CD4-positive, alpha-beta T cell treated with Interleukin-12 subunit alpha and Interleukin-12 subunit beta, for 1 hour (primary cell): Measurements from ENCODE around the gene ASIC3.
"Not testable (repeated sequence)": the region's sequence is repeated elsewhere in the genome, so short reads cannot be mapped to it uniquely, and the experiment has no call there.

Experiments
- DNase-seq: peaks from one replicate; pipeline ENCODE4 v3.0.0-alpha.2; 2020

ASIC3 gene

DNA sequence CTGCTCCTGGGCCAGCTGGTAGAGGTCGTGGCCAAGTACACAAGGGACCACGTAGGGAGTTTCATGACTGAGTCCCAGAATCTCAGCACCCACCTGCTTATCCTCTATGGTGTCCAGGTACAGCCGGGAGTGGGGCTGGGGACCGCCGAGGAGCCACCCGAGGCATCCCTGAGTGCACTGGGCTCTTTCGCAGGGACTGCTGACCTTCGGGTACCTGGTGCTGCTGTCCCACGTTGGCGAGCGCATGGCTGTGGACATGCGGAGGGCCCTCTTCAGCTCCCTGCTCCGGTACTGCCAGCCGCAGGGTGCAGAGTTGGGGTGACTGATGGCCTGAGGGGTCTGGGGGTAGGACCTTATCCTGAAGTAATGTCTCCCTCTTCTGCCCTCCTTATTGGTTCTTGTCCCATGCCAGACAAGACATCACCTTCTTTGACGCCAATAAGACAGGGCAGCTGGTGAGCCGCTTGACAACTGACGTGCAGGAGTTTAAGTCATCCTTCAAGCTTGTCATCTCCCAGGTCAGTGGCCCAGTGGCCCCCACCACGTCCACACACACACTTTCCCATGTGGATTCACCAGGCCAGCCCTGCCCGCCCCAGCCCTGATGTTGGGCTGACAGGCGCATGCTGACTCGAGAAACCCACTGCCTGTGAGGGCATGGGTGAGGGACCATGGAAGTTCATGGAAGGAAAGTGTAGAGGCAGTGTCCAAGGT, 13.9 kb upstream of the ASIC3 start:
- no peak for DNase-seq

DNA sequence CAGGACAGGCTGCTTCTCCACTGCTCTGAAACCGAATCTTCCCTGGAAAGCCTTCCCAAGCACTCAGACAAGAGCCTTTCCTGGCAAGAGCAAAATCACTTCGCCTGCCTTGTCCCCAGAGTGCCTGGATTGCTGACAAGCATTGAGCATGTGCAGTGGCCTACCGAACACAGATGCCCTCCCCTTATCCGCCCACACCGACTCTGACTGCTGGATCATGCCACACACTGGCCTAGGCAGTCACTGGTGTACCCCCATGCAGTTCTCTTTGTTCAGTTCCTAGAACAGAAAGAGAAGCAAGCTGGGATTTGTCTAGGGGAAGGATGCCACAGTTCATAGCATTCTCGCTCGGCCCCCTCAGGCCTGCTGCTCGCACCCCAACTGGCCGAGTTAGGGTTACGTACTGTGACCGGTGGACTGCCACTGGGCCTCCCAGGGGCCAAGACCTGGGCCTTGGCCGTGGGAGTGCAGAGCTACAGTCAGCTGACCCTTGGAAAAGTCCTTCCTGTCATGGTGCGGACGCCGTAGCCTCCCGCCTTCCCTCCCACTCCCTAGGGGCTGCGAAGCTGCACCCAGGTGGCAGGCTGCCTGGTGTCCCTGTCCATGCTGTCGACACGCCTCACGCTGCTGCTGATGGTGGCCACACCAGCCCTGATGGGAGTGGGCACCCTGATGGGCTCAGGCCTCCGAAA, 13.2 kb upstream of the ASIC3 start:
- no peak for DNase-seq

DNA sequence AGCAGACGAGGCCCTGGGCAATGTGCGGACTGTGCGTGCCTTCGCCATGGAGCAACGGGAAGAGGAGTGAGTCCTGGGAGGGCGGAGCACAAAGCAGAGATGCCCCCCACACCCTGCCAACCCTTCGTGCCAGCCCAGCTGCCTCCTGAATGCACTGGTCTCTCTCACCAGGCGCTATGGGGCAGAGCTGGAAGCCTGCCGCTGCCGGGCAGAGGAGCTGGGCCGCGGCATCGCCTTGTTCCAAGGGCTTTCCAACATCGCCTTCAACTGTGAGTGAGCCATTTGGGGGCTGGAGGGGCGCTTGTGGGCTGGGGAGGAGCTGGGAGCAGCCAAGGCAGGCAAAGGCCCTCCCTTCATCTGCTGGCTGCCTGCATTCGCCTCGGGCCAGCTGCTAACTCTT, 12.4 kb upstream of the ASIC3 start:
- no peak for DNase-seq

DNA sequence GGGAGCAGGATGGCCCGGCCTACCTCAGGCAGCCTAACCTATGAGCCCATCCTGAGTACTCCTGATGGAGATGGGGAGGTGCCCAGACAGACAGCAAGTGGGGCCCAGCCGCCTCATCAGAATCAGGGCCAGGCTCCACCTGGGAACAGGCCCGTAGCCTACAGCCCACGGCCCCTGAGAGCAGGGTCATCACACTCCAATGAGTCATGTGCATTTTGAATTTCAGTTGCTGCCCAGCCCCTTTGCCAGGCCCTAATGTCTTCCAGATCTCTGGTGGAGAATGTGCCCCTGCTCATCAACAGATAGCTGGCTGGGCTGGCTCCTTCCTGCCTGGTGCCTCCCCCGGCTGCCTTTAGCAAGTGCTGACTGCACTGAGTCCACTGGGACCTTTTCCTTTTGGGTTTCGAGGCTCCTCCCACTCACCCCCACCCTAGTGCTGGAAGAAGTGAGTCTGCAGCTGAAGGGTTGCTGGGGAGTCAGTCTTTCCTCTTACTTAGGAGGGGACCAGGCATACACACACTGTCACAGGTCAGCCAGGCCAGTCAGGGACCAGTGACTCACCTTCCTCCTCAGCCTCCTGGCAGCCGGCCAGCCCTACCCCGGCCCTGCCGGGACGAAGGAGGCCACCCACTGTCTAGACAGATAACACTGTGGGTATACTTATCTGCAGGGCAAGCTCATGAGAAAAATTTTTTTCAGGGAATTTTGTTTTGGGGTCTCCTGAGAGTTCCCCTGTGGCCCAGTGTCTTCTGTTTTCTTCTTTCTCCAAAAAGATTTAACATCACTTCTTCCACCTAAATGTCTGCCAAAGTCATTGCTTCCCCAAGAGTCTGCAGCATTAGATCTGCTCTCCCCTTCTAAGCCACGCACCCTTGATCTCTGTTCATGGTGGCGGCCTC, 9.1 kb upstream of the ASIC3 start:
- DNase-seq, result peak; percentile 26

DNA sequence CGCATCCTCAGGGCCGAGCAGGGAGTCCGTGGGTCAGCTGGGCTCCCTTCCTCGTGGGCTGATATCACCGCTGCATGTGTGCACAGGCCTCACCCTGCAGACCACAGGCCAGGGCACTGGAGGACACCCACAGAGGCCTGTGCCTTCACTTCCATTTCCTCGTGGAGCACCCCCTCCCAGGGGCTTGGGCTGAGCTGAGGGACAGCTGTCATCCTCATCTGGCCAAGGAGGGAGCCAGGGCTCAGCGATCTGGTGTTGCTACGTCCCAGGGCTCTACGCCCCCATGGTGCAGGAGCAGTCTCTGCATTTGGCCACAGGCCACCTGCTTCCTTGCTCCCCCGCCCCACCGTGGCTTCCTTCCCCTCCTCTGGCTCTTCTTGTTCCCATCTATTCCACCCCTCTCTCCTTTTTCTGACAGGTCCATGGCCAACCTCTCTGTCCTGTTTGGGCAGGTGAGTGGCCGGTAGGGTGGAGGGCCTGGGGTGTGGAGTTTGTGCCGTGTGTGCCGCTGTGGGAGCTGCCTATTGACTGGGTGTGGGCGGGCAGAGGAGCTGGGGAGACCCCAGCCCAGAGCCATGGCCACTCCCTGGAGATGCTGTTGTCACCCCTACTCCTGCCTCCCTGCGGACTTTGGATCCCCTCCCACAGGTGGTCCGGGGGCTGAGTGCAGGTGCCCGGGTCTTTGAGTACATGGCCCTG, 8.3 kb upstream of the ASIC3 start:
- no peak for DNase-seq

DNA sequence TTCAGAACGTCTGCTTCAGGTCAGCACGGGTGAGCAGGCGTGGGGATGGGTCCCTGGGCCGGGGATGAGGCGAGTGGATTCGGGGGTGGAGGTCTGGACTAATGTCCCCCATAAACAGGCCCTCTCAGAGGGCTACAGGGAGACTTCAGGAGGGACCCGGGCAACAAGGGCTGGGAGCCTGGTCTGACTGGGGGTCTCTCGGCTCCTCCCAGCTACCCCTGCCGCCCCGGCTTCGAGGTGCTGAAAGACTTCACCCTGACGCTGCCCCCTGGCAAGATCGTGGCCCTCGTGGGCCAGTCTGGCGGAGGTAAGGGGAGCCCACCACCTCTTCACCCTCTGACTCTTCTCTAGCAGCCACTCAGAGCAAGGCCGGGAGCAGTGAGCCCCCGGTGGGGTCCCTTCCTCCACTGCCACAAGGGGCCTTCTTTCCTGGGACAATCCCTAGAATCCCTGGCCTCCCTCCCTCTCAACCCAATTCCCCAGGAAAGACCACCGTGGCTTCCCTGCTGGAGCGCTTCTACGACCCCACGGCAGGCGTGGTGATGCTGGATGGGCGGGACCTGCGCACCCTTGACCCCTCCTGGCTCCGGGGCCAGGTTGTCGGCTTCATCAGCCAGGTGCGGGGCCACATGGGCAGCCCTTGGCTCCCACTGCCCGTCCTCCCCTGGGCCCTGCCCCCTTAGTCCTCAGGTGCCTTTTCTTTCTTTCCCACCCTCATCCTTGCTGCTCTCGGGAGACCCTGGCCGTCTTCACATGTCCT, 7.5 kb upstream of the ASIC3 start:
- no peak for DNase-seq

DNA sequence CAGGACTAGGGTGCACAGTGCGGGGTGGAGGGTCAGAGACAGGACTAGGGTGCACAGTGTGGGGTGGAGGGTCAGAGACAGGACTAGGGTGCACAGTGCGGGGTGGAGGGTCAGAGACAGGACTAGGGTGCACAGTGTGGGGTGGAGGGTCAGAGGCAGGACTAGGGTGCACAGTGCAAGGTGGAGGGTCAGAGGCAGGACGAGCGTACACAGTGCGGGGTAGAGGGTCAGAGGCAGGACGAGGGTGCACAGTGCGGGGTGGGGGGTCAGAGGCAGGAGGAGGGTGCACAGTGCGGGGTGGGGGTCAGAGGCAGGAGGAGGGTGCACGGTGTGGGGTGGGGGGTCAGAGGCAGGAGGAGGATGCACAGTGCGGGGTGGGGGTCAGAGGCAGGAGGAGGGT, 4.9 kb upstream of the ASIC3 start:
- DNase-seq, result not testable (repeated sequence)

DNA sequence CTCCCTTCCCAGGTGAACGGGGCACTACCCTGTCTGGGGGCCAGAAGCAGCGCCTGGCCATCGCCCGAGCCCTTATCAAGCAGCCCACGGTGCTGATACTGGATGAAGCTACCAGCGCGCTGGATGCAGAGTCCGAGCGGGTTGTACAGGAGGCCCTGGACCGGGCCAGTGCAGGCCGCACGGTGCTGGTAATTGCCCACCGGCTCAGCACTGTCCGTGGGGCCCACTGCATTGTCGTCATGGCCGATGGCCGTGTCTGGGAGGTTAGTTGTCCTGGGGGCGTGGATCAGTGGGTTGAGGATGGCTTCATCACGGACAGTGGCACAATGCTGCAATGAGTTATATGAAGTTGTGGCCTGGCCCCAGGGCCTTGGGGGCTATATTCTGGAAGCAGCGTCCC, 4.4 kb upstream of the ASIC3 start:
- no peak for DNase-seq

DNA sequence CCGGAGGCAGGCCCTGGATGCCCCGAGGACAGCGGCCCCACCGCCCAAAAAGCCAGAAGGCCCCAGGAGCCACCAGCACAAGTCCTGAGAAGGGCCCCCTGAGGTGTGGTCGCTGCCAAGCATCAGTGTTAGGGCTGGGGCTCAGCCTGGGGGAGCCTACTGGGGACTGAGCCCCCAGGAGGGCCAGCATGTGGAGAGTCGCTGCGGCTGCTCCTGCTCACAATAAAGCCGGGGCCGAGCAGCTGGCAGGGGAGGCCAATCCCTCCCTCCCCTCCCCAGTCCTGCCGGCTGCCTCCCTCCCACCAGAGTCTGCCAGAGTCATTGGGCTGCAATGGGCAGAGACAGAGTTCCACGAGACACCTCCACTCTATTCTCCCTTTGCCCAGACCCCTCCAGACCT, 3.1 kb upstream of the ASIC3 start:
- no peak for DNase-seq

DNA sequence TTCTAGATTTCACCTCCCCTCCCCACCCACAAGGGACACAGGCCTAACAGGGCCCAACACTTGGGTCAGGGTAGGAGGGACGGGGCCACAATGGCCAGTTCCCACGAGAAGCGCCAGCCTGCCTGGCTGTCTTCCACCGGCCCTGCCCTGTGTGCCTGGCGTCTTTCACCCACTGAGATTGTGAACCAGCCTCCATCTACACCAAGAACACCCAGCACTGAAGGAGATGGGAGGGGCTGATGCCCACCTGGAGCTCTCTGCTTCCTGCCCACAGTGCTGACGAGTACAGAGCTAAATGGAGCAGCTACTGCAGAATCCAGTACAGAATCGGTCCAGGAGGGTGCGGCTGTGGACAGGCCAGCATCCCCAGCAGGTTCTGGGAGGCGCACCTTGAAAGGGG, 2.4 kb upstream of the ASIC3 start:
- no peak for DNase-seq

DNA sequence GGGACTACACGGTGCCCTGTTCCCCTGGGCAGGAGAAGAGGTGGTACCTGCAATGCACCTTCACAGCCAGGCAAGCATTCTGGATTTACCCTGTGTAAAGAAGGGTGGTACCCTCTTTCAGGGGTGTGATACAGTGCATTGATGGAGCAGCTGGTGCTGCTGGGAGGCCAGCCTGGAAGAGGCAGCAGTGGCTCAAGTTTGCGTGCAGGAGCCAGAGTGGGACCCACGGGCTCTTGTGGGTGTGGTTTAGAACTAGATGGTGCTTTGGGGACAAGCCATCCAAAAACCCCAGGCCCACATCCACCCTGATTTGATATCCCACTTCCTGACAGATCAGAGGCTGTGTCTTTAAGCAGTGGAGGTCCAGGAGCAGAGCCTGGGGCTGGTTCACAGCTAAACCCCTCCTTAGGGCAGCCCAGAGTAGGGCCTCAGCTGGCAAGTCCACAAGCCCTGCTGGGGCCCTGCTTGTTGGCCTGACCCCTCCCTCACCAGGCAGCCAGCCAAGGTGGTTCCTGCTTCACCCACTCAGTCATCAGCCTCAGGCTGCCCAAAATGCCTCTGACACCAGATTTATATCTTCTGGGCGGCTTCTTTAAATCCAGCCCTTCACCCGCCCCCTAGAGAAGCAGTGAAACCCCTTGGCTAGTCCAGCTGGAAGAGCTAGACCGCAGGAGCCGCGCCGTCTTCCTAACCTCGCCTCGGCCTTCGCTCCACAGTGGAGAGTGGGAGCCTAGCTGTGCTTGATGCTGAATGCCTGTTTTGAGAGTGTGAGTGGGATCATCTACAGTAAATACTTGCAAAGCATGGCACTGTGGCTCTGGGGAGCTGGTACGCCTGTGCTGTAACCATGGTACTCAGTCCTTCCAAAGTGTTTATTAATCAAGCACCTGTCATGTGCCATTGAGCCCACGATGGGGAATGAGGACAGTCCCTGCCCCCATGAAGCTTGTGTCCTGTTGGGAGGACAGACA, 1.4 kb upstream of the ASIC3 start:
- DNase-seq, result no peak

DNA sequence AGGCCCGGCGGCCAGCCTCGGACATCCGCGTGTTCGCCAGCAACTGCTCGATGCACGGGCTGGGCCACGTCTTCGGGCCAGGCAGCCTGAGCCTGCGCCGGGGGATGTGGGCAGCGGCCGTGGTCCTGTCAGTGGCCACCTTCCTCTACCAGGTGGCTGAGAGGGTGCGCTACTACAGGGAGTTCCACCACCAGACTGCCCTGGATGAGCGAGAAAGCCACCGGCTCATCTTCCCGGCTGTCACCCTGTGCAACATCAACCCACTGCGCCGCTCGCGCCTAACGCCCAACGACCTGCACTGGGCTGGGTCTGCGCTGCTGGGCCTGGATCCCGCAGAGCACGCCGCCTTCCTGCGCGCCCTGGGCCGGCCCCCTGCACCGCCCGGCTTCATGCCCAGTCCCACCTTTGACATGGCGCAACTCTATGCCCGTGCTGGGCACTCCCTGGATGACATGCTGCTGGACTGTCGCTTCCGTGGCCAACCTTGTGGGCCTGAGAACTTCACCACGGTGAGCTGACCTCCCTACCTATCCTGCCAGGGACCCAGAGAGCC, 656 bp downstream of the ASIC3 start:
- DNase-seq, result no peak

DNA sequence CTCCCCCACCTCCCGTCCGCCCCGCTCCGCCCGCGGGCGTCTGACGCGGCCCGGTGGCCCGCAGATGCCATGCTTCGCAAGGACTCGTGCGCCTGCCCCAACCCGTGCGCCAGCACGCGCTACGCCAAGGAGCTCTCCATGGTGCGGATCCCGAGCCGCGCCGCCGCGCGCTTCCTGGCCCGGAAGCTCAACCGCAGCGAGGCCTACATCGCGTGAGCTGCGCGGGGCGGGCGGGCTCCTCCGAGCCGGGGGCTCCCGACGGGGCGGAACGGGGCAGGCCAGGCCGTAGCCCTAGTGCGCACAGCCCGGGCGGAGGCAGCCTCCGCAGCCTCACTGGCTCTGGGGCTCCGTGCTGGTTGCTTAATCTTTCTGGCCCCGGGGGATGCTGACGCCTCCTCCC, 2.8 kb downstream of the ASIC3 start:
- peak; percentile 57 for DNase-seq

DNA sequence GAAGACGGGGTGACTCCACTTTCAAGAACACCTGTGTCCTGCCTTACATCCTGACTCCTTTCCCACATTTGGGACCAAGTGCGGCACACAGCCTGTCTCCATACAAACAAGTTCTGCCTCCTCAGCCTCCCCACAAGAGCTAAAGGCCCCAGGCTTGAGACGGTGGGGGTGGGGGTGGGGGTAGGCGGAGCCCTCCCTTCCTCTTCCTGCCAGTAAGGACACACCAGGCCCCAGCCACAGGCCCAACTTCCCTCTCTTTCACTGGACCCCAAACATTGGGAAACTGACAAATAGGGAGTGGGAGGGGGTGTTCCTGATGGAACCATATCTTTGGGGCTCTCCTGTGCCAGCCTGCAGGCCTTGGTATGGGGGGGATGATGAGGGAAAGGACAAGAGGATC, 4.8 kb downstream of the ASIC3 start:
- DNase-seq, result no peak

DNA sequence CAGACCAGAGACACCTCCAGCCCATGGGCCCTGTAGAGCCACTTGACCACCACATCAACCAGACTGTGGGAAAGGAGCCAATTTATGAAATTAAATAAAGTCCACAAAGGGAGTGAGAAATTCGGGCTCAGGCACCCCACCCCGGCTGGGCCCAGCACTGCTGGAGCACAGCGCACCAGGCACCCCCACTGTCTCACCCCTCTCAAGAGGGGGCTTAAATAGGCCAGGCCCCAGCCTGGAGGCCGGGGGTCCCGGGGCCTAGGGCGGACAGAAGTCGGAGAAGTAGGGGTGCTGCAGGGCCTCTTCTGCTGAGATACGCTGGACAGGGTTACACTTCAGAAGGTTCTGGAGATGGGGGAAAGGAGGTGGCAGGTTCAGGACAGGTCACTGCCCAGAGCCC, 5.4 kb downstream of the ASIC3 start:
- DNase-seq, result no peak

DNA sequence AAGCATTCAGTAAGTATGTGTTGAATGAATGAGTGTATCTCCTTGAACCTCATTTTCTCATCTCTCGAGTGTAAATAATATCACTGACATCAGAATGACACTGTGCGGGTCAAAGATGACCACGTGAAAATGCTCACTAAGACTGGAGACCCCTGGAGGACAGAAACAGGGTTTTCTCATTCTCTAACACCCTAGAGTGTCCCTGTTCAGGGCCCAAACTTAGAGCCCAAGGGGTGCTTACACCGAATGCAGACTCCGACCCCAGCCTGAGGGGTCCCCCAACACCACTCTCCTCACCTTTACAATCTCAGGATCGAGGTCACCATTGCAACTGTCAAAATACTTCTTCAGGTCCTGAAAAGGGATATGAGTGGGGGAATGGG, 7.9 kb downstream of the ASIC3 start:
- DNase-seq, result no peak

DNA sequence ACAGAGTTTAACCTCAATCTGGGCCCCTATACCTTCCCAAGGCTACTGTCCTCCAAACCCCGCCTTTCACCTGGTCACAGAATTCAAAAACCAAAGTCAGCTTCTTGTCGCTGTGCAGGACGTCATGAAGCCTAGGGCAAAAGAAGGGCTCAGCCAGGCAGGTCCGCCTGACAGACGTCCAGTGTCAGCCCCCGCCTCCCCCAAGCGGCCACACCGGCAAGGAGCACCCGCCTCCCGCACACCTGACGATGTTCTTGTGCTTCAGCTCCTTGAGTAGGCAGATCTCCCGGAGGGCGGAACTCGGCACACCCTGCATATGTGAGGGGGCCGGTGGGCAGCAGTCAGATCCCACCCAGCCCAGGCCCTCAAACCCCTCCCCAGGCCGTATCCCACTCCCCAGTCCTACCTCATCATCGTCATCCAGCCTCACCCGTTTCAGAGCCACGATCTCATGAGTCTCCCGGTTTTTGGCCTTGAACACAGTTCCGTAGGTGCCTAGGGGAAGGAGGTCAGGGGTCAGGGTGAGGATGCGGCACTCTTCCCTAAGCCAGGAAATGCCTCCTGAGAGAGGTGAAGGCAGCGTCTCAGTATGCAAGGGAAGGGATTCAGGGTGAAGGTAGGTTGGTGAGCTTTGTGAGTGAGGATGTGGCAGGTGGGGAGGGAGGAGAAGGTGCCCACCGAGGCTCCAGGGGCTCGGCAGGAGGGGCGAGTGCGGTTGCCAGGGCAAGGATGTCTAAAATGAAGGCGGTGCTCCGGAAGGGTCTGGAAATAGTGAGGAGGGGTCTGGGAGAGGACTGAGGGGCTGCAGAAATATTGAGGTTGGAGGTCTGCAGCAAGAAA, 8.6 kb downstream of the ASIC3 start:
- DNase-seq, result no peak

DNA sequence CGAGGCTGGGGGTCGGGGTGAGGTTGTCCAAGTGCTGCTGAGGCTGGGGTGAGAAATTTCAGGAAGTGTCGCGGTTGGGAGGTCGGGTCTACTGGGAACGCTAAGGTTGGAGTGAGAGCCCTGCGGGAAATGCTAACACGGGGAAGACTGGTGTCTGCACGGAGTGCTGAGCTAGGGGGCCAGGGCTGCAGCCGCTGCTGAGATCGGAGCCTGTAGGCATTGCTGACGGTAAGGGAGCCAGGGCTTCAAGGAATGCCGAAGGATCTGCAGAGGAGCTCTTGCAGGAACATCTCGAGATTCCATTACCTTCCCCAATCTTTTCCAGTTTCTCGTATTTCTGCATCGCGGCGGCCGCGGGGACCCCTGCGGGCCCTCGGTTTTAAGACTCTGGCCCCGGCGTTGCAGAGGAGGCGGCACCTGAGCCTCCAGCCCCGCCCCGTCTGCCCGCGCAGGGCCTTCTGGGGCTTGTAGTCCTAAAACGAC, 9.2 kb downstream of the ASIC3 start, which contains the start of gene CDK5:
Gene CDK5 (minus strand): TSS at position 392 of the 483 bp plus-strand sequence. CDS start 49 bp downstream, at position 343.
- DNase-seq, result no peak

DNA sequence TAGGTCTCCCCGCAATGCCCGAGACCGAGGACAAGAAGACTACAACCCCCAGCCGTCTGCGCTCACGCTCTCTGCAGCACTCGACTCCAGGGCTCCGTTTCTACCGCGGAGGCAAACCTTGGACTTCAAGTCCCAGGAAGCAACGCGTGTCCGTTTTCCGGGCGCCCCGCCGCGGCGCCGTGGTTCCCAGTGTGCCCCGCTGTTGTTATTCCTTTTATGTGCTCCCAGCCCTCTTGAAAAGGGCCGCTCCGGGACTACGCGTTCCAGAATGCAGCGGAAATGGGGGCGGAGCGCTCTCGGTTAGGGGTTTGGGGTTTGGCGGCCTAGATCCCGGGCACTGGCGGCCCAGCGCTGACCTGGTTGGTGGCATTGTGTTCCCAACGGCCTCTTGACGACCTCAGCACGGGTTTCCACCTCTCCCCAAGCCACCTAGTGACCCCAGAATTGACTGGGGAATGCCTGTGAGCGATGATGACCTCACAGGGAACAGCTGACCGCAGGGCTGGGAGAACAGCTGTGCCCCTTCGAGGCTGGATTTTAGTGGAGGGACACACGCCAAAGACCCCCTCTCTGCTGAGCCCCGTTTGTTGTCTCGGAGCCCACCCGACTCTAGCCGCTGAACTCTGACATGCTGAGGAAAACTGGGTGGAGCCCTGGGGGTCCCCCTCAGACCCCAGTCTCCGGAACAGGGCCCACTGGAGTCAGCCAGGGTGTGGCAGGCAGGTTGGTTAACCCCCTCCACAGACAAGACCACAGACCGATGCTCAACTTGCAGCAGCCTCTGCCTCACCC, 9.9 kb downstream of the ASIC3 start:
- DNase-seq, result peak; percentile 98
